K562 (cell line): ENCODE measurements around the gene NECAB2. TPM values are rescaled to one million over a fixed set of nuclear protein-coding genes. Genes with fewer than 3 reads are reported as not detected.

Source experiments
- ATAC-seq: fragments of 200-7000 bp; cut with Tn5 transposase; 3 replicates; pipeline ENCODE4 v1.9.1; 2020; ENCODE audit warnings: moderate library complexity
- BruUV-seq: library from RNA; stranded (reverse); fragments of 400-500 nt; replicated peaks from 2 replicates; lab custom pipeline; 2021; lab: Mats Ljungman, UMichigan
- CTCF ChIA-PET: fragments of 300-600 bp; formaldehyde crosslinking; extraction: SDS; loops from one replicate; lab custom pipeline; 2021; ENCODE audit warnings: low intra/inter-chr PET ratio; lab: Yijun Ruan, JAX
- POLR2A ChIA-PET: fragments of 300-600, 350-650 bp; sonication (Branson Sonifier 250); formaldehyde crosslinking; extraction: SDS; loops from one replicate; lab custom pipeline; 2021; ENCODE audit warnings: antibody characterized with exemption, inconsistent platforms; lab: Yijun Ruan, JAX
- DNase-seq, 4 experiments: peaks; one replicate each; pipeline versions ENCODE4 v3.0.0 to v3.0.0-alpha.2; 2011 to 2018; ENCODE audit warnings: low spot score in 3 of 4, mixed read lengths in 3 of 4; ENCODE audit errors: extremely low read depth in 1 of 4
- FAIRE-seq: peaks from 2 replicates; lab custom pipeline; 2011; peaks lifted over from hg19 to GRCh38; lab: Jason Lieb, UNC
- H2AFZ ChIP-seq: 2 replicates; pipeline ENCODE4 v1.6.0; 2011; ENCODE audit warnings: low read depth, low read length, control low read depth, inconsistent platforms
- H3K27ac ChIP-seq: fragments of 200-600 bp; 3 replicates; pipeline ENCODE4 v1.8.0; 2011; ENCODE audit warnings: low read depth, mild to moderate bottlenecking, control low read depth, inconsistent platforms, low read length, moderate library complexity, mixed read lengths; ENCODE audit errors: extremely low read depth
- H3K27me3 ChIP-seq, 2 experiments: fragments of 300-600 bp in 1 of 2; 2 replicates in 1 of 2; 3 replicates in 1 of 2; pipeline versions ENCODE4 v1.6.0 to v1.8.0; 2011; ENCODE audit warnings: inconsistent platforms in 2 of 2, low read length in 2 of 2, mild to moderate bottlenecking in 1 of 2, mixed read lengths in 1 of 2, moderate library complexity in 1 of 2; ENCODE audit not compliant: control insufficient read depth in 2 of 2, insufficient read depth in 2 of 2
- H3K36me3 ChIP-seq: fragments of 300-600 bp; 3 replicates; pipeline ENCODE4 v1.8.0; 2011; ENCODE audit warnings: mild to moderate bottlenecking, low read length, inconsistent platforms; ENCODE audit not compliant: control insufficient read depth, insufficient read depth
- H3K4me1 ChIP-seq, 2 experiments: fragments of 200-600 bp in 1 of 2; replicated peaks in 1 of 2; 2 replicates in 1 of 2; 3 replicates in 1 of 2; pipeline versions ENCODE4 v1.5.1 to v1.8.0; 2011; ENCODE audit warnings: inconsistent platforms in 2 of 2, low read length in 2 of 2, mild to moderate bottlenecking in 1 of 2, mixed read lengths in 1 of 2, moderate library complexity in 1 of 2; ENCODE audit not compliant: control insufficient read depth in 2 of 2, insufficient read depth in 2 of 2
- H3K4me2 ChIP-seq: 2 replicates; pipeline ENCODE4 v1.6.1; 2011; ENCODE audit warnings: low read length, control low read depth, inconsistent platforms, mixed read lengths; ENCODE audit not compliant: insufficient read depth
- H3K4me3 ChIP-seq: fragments of 200-600 bp; sonication (generic), shearing (Covaris generic); 2 replicates; pipeline ENCODE4 v1.5.1; 2016; ENCODE audit warnings: control low read depth, inconsistent platforms
- H3K79me2 ChIP-seq: fragments of 200-600 bp; 3 replicates; pipeline ENCODE4 v1.8.0; 2011; ENCODE audit warnings: low read length, inconsistent platforms; ENCODE audit not compliant: control insufficient read depth, insufficient read depth
- H3K9ac ChIP-seq, 2 experiments: 2 replicates each; pipeline versions ENCODE4 v1.6.0 to v1.6.1; 2011; ENCODE audit warnings: low read depth in 2 of 2, low read length in 2 of 2, control low read depth in 1 of 2, inconsistent platforms in 1 of 2, mild to moderate bottlenecking in 1 of 2, mixed read lengths in 1 of 2; ENCODE audit not compliant: insufficient read depth in 1 of 2
- H3K9me1 ChIP-seq: one replicate; pipeline ENCODE4 v1.6.0; 2011; ENCODE audit warnings: inconsistent platforms, mild to moderate bottlenecking, low read length, moderate library complexity; ENCODE audit not compliant: control insufficient read depth, insufficient read depth
- H3K9me3 ChIP-seq: replicated peaks from 2 replicates; pipeline ENCODE4 v1.5.1; 2011; ENCODE audit warnings: low read depth, low read length, inconsistent platforms; ENCODE audit not compliant: control insufficient read depth, insufficient read depth
- H4K20me1 ChIP-seq: replicated peaks from 2 replicates; pipeline ENCODE4 v1.6.1; 2011; ENCODE audit warnings: low read length, inconsistent platforms, mixed read lengths; ENCODE audit not compliant: control insufficient read depth, insufficient read depth
- CBX8 ChIP-seq: fragments of 200-600 bp; sonication (generic); IDR thresholded peaks from 2 replicates; pipeline ENCODE4 v1.6.1; 2012; ENCODE audit warnings: borderline replicate concordance, mixed run types, low read depth, mild to moderate bottlenecking, moderate library complexity, mixed read lengths, low read length, control low read depth, inconsistent platforms; ENCODE audit not compliant: poor library complexity, severe bottlenecking; ENCODE audit errors: extremely low read depth
- CHD4 ChIP-seq: fragments of 200-600 bp; sonication (generic); IDR thresholded peaks from 3 replicates; pipeline ENCODE4 v1.6.1; 2012; ENCODE audit warnings: low read depth, mild to moderate bottlenecking, mixed read lengths, low read length, inconsistent platforms; ENCODE audit not compliant: insufficient read depth, insufficient replicate concordance, poor library complexity, severe bottlenecking
- ETS2 ChIP-seq: IDR thresholded peaks from 2 replicates; pipeline ENCODE4 v1.6.1; 2016; ENCODE audit warnings: borderline replicate concordance, missing genetic modification characterization, mild to moderate bottlenecking, moderate library complexity, missing compliant biosample characterization; ENCODE audit not compliant: poor library complexity, severe bottlenecking
- FOXP4 ChIP-seq: sonication (generic); formaldehyde crosslinking; IDR thresholded peaks from 2 replicates; pipeline ENCODE4 v1.8.0; 2022; ENCODE audit warnings: mild to moderate bottlenecking, missing genetic modification reagents, borderline replicate concordance
- KHSRP ChIP-seq: fragments of 450-650 bp; IDR thresholded peaks from 2 replicates; pipeline ENCODE4 v1.6.1; 2017
- NFXL1 ChIP-seq: fragments of 450-650 bp; formaldehyde crosslinking; IDR thresholded peaks from 2 replicates; pipeline ENCODE4 v1.4.0; 2021; ENCODE audit warnings: mild to moderate bottlenecking
- PHB ChIP-seq: fragments of 250-450 bp; sonication (Bioruptor Pico); IDR thresholded peaks from 2 replicates; pipeline ENCODE4 v1.5.0; 2021
- PHTF2 ChIP-seq: fragments of 250-450 bp; sonication (Bioruptor Pico); IDR thresholded peaks from 2 replicates; pipeline ENCODE4 v1.5.0; 2021; ENCODE audit warnings: mild to moderate bottlenecking
- RBM14 ChIP-seq: fragments of 200-400 bp; formaldehyde crosslinking; IDR thresholded peaks from 2 replicates; pipeline ENCODE4 v1.6.1; 2018; ENCODE audit warnings: low read depth, mild to moderate bottlenecking, low read length, moderate library complexity, borderline replicate concordance; ENCODE audit not compliant: insufficient read depth
- SETDB1 ChIP-seq: IDR thresholded peaks from one replicate; pipeline ENCODE4 v1.6.1; 2012; ENCODE audit warnings: low read length, control low read depth, inconsistent platforms
- SIN3A ChIP-seq, 2 experiments: fragments of 150-350 bp in 1 of 2; IDR thresholded peaks; 2 replicates each; pipeline ENCODE4 v1.6.1; 2011 to 2016; ENCODE audit warnings: borderline replicate concordance in 2 of 2, low read depth in 2 of 2, low read length in 2 of 2, mild to moderate bottlenecking in 2 of 2, moderate library complexity in 2 of 2; ENCODE audit not compliant: control insufficient read depth in 1 of 2
- SMARCE1 ChIP-seq: fragments of 450-650 bp; IDR thresholded peaks from 2 replicates; pipeline ENCODE4 v1.7.1; 2016; ENCODE audit warnings: mild to moderate bottlenecking
- SUPT5H ChIP-seq: fragments of 450-650 bp; IDR thresholded peaks from 2 replicates; pipeline ENCODE4 v1.6.1; 2016
- ZNF121 ChIP-seq: sonication (generic); formaldehyde crosslinking; conservative IDR thresholded peaks from 2 replicates; pipeline ENCODE4 v1.8.0; 2022; ENCODE audit warnings: missing genetic modification reagents
- ZNF124 ChIP-seq: sonication (generic); formaldehyde crosslinking; IDR thresholded peaks from 2 replicates; pipeline ENCODE4 v1.8.1; 2022; ENCODE audit warnings: missing genetic modification reagents
- ZNF740 ChIP-seq, 3 experiments: fragments of 200-800 bp in 1 of 3; sonication (Bioruptor generic) in 1 of 3; sonication (generic) in 1 of 3; formaldehyde crosslinking in 1 of 3; IDR thresholded peaks; 2 replicates each; pipeline versions ENCODE4 v1.6.1 to v1.8.0; 2016 to 2022; ENCODE audit warnings: mild to moderate bottlenecking in 2 of 3, missing compliant biosample characterization in 2 of 3, missing genetic modification characterization in 2 of 3, missing genetic modification reagents in 1 of 3
- WGBS: fragments of 100-300 bp; shearing (Covaris generic); methylation state at CpG from one replicate; pipeline ENCODE4 v1.1.6; 2016; ENCODE audit warnings: low coverage, mixed read lengths; ENCODE audit not compliant: insufficient coverage; ENCODE audit errors: missing lambda C conversion rate; 5-methylcytosine and 5-hydroxymethylcytosine counted together
- in situ Hi-C: fragments of 300-500 bp; cut with MboI; formaldehyde crosslinking; loops from 4 replicates; pipeline ENCODE4 v1.15.0; 2018; ENCODE audit warnings: inconsistent platforms, mixed read lengths
- intact Hi-C: fragments of 100-400 bp; cut with micrococcal nuclease; formaldehyde crosslinking; loops from 2 replicates; pipeline ENCODE4 v1.14.2; 2022
- polyA plus RNA-seq, 8 experiments: library from polyadenylated mRNA; depleted of rRNA in 4 of 8; stranded (reverse) in 5 of 8; unstranded in 3 of 8; fragments of >200 nt; fragmentation: Nextera tagmentation in 2 of 8; fragmentation: Illumina TruSeq in 1 of 8; extraction: Ambion mirVana in 2 of 8; extraction: Trizol in 1 of 8; gene quantifications; 2 replicates each; pipeline versions ENCODE4 v1.2.1 to v1.2.3, GENCODE V29; 2011 to 2014; ENCODE audit warnings: inconsistent platforms in 1 of 8, missing spikeins in 1 of 8
- total RNA-seq, 7 experiments: library from RNA; depleted of rRNA in 6 of 7; stranded (reverse); fragments of >200 nt in 6 of 7; fragmentation: Illumina TruSeq in 2 of 7; extraction: Trizol in 2 of 7; gene quantifications; 2 replicates each; pipeline versions ENCODE4 v1.2.1 to v1.2.3, GENCODE V29; 2011 to 2021; ENCODE audit warnings: low replicate concordance in 1 of 7

Gene NECAB2
- total and polyA plus RNA-seq, 9 of the 15 experiments (the other 6 are each of a cell fraction or from before 2014, with no cell fraction given): 0.03 to 0.28 TPM; not detected in 7

GRCh38 chr16:84000989-84001642 is 33.1 kb downstream of the NECAB2 start (continued):
- TF ChIP-seq ZNF740 (CRISPR knock-in tag; IDR thresholded peaks at IDR 0.05): no peak
- TF ChIP-seq ZNF740 (tag; IDR thresholded peaks at IDR 0.05): no peak
- TF ChIP-seq KHSRP: no peak
- TF ChIP-seq CBX8: no peak
- TF ChIP-seq CHD4: no peak

GRCh38 chr16:84001726-84002125 is 33.7 kb downstream of the NECAB2 start:
- BruUV-seq: no TSS peak
- no peaks in the 10 kb centered on the region for H3K9me1 ChIP-seq
- H2AFZ ChIP-seq: no peak overlapping the region
- H3K9me3 ChIP-seq: no peaks in the 10 kb centered on the region
- no peak for FAIRE-seq
- TF ChIP-seq SIN3A (IDR thresholded peaks at IDR 0.05; ENCODE audit: borderline replicate concordance in 2 of 2, control insufficient read depth in 1 of 2, low read depth in 2 of 2, low read length in 2 of 2) (no peak), SETDB1 (no peak), ETS2 (tag) (no peak), ZNF124 (CRISPR knock-in tag) (no peak), SUPT5H (no peak), SMARCE1 (no peak), PHTF2 (CRISPR knock-in tag) (no peak), ZNF121 (no peak), FOXP4 (CRISPR knock-in tag) (no peak), RBM14 (no peak), NFXL1 (CRISPR knock-in tag) (no peak), PHB (CRISPR knock-in tag) (no peak)
- peaks cover 69 to 89% of the 10 kb centered on the region in 2 experiments for H3K27me3 ChIP-seq
- H3K4me3 ChIP-seq: no peak overlapping the region
- no peak overlapping the region for H3K4me2 ChIP-seq
- ChIA-PET POLR2A (interaction anchor here (0.6 to 4.0 kb wide), 4 partner anchors 8 to 13 kb away, joined by 3 to 11 read pairs (median 7); no protein-coding TSS in a partner anchor), CTCF (no interaction called here)
- ATAC-seq: no peak
- H3K4me1 ChIP-seq: no peaks in the 10 kb centered on the region
- H3K36me3 ChIP-seq: no peaks in the 10 kb centered on the region
- peaks cover 18% of the 10 kb centered on the region for H4K20me1 ChIP-seq
- DNase-seq: no peak
- in situ Hi-C loops: no loop called here
- intact Hi-C loops: no loop called here
- no peak overlapping the region for H3K9ac ChIP-seq
- WGBS: 1% methylated on average over 7 of the region's 7 CpGs
- H3K79me2 ChIP-seq: no peaks in the 10 kb centered on the region
- H3K27ac ChIP-seq: no peak overlapping the region
